GM18505 (cell line): ENCODE measurements around the gene CLRN1.

Experiments
- ATAC-seq: cut with Tn5 transposase; IDR thresholded peaks from one replicate; pipeline ENCODE4 v1.9.1; 2021; ENCODE audit not compliant: unreplicated experiment
- POLR2A ChIP-seq: IDR thresholded peaks from 4 replicates; pipeline ENCODE4 v1.6.1; 2011; ENCODE audit warnings: borderline replicate concordance; ENCODE audit not compliant: insufficient read depth, insufficient read length; ENCODE audit errors: extremely low read depth

Gene CLRN1

DNA sequence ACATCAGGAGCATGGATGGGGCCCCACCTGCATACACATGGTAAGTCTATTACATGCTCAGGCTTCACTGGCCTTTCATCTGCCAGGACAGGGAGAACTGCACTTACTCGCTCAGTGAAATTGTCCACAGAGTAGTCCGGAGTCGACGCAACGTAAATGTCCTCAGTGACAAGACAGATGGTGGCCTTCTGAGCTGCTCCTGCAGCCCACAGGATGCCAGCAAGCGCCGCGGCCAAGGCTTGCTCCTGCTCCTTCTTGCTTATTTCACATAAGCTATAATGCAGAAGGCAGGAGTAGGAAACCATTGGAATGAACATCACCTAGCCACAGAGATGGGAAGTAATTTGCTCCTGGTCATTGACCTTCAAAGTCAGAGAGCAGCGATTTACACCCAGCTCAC lies 81.7 kb downstream of the CLRN1 start:
- TF ChIP-seq POLR2A = no peak
- ATAC-seq = no peak

DNA sequence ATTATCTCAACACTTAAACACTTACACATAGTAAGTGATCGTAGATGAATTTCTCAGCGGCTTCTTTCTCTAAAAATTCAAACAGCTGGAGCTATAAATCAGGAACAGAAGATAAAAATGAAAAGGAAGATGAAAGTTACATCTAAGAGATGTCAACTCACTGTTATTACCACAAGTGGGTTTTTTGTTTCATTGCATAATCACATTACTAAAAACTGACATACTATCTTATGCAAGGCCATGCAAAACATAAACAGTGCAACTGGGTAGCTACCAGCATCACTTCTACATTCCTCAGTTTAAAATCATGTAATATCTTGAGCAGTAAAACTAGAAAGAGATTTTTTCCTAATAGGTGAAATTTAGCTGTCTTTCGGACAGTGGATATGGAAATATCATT lies 82.2 kb downstream of the CLRN1 start:
- no peak for TF ChIP-seq POLR2A
- ATAC-seq = no peak

DNA sequence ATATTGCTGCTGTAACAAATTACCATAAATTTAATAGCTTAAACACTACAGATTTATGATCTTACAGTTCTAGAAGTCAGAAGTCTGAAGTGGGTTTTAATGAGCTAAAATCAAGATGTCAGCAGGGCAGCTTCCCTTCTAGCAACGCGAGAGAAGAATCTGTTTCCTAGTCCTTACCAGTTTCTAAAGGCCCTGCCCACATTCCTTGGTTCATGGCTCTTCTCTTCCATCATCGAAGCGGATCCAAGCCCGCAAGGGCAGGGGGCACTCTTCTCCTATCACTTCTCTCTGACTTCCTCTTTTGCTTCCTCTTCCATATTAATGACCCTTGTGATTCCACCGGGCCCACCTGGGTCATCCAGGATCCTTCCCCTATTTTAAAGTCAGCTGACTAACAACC lies 83.4 kb downstream of the CLRN1 start:
- no peak for ATAC-seq
- no peak for TF ChIP-seq POLR2A

DNA sequence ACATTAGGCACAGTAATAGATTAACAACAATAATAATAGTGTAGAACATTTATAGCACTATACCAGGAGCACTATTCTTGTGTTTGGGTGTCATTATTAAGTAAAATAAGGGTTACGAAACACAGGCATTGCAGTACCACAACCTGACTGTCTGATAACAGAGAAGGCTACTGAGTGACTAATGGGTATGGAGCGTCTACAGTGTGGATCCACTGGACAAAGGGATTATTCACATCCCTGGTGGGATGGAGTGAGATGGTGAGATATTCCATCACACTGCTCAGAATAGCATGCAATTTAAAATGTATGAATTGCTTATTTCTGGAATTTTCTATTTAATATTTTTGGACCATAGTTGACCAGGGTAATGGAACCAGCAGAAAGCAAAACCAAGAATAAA lies 85.5 kb downstream of the CLRN1 start:
- TF ChIP-seq POLR2A = no peak
- ATAC-seq = no peak

DNA sequence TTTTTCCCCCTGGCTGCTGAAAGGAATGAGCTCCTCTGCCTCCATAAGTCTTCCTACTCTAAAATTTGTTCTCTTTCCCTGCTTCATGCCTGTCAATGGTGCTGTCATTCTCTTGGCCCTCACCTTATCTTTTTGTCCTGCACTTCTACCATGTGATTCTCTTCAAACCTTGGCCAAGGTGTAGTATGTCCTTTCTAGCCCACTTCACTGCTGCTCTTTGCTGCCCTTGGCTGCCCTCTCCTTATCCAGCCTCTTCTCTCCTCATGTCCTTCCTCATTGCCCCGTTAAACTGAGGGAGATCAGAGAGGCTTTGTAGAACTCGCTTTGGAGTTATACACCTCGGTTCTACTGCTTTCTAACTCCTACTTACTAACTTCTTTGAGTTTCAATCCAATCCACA lies 87.0 kb downstream of the CLRN1 start:
- TF ChIP-seq POLR2A = no peak
- no peak for ATAC-seq

DNA sequence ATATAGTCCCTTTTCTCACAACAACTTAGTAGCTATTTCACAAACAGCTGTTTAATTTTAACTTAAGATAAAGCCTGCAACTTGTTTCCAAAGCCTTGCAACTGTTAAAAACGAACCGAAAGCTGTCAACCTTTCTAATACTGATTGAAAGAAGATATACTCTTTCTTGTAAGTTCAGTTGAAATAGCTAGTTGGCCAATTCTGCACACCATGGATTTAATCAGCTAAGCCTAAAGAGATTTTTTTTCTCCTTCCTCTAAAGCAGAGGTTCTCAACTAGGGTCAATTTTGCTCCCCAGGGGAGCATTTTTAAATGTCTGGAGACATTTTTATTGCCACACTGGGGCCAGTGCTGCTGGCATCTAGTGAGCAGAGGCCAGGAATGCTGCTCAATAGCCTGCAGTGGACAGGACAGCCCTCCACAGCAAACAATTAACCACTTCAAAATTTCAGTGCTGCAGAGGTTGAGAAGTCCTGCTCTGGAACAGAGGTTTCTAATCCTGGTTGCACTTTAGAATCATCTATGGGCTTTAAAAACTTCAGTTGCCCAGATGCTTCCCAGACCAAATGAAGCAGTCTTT lies 93.4 kb downstream of the CLRN1 start:
- TF ChIP-seq POLR2A = no peak
- ATAC-seq = no peak

DNA sequence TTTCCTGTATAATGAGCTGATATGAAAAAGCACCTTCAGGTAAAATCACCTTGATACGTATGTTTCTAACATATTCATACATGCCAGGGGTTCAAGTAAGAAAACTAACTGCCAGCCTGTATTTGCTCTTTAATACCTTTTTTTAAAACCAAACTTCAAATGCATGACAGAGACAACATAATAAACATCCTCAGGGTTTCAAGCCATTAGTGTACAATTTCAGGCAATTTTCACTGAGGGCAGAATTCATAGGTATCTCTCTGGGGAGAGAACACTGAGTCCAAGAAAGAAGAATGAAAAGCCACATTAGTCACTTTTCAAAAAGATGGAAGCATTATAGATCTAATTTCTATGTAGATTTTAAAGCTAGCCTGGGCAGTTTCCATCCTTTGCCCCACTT lies 94.2 kb downstream of the CLRN1 start:
- ATAC-seq = no peak
- TF ChIP-seq POLR2A = no peak

DNA sequence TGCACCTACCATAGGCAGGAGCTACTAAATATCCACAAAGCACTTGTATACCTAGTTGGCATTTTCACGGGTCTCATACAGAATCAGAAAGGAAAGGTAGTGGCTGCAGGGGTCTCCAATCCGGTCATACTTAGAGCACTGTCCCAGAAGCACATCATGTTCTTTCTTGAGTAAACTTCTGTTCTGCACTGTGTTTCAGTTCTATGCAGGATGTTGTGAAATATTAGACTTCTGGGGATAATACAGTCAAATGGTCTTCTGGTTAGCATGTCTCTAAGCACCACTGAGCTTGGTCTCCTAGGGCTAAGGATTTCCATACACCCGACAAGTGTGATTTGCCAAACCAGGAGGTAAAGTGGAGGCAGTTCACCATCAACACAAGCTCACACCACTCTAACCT lies 95.2 kb downstream of the CLRN1 start:
- ATAC-seq = no peak
- no peak for TF ChIP-seq POLR2A

DNA sequence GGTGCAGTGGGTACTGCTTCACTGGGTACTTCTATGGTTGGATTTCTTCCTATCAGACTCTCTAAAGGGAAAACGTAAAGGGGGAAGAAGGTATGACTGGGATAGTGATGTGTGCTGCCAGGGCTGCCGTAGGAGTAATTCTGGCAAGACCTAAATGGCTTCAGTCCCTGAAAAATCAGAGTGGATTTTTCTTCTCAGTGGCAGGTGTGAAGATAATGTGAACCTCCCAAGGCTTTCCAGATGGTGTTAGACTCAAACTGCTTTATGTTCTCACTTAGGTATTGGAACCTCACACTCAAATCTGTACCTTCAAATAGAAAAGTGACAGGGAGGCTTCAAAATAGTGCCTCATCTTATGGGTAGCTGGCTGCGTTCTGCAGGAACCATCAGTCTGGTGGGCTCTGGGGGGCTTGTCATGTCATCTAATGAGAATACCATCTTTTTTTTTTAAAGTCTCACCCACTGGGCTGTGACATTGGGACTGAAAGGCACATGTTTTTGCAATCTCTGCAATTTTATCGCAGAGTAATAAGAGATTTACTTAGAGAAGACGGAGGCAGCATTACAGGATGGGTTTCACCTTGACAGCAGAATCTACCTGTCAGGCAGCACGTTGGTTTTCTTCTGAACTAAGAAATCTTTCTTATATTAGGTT lies 95.8 kb downstream of the CLRN1 start:
- no peak for TF ChIP-seq POLR2A

More for the DNA sequence above, 95.8 kb downstream of the CLRN1 start:
- ATAC-seq = no peak
